ENCODE data around the gene CYP19A1.

CYP19A1 gene

DNA sequence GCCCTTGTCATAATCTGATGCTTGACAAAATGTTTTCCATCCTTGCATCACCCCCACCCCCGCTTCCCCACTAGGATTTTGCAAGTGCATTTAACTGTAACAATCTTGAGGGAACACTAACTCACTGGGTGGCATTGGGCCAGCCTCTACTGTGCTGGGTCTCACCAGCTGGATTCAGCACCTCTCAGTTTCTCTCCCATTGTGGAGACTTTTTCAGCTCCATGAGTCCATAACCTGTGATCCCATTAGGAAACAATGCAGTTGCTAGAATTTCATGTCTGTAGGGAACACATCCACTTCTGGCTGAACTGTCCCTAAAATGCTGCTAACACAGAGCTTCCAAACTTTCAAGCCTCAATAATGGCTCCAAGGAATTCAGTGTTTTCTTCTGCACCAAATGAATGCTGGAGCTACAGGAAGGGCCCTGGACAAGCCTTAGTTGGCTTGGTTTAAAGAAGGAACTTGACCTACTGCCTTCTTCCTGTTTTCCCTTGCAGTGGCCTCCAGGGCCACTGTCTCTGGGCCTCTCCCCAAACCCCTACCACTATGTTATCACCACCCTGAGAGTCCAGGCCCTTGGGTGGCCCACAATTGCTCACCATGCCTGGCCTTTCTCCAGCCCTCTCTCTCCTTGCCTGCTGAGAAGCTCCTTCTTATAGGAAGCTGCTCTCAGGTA is 15.6 kb downstream of the CYP19A1 start:
- DNase-seq = no peak

DNA sequence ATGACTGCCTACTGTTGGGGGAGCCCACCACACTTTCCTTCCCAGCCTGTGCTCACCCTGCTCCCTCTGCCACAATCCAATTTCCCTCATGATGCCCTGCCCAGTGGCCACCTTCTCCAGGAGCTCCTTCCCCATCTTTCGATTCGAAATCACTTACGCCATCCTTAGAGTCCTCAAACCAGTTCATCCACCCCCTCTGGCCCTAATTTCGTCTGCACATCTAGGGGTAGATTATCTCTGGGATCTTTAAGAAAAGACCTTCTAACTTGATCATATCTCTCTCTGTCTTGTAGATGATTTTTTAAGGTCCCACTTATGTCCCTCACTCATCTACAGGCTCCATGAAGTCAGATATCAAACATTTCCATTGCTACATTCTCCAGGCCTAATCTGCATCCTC is 17.1 kb downstream of the CYP19A1 start:
- DNase-seq = no peak

DNA sequence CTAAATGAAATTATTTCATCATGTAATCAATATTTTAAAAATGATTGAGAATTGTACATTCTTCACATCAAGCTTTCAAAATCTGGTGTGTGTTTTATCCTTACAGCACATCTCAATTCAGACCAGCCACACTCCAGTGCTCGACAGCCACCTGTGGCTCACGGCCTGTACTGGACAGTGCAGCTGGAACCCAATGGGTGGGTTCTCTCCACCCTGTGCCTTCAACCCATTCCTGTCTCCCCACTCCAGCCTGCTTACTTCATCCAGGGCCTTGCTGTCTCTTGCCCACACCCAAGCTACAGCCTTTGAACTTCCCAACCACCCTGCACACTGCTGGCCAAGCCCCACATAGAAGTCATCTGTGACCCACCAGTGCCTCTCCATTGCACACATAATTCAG is 17.6 kb downstream of the CYP19A1 start:
- no peak for DNase-seq

DNA sequence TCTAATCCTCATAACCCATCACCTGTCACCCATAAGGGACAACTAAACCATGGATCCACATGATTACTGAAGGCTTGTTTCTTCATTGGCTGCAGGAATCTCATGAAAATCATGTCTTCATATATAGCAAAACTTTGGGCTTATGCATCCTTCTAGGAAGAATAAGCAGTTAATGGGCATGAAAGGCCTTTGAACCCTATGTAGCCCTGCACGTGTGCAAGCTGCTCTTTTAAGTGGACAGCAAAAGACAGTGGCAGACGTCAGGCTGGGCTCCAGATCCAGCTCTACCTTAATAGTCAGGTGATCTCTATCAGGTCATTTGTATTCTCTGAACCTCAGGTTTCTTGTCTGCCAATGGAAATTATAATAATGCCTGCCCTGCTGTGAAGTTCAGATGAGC is 18.9 kb downstream of the CYP19A1 start:
- DNase-seq = no peak

DNA sequence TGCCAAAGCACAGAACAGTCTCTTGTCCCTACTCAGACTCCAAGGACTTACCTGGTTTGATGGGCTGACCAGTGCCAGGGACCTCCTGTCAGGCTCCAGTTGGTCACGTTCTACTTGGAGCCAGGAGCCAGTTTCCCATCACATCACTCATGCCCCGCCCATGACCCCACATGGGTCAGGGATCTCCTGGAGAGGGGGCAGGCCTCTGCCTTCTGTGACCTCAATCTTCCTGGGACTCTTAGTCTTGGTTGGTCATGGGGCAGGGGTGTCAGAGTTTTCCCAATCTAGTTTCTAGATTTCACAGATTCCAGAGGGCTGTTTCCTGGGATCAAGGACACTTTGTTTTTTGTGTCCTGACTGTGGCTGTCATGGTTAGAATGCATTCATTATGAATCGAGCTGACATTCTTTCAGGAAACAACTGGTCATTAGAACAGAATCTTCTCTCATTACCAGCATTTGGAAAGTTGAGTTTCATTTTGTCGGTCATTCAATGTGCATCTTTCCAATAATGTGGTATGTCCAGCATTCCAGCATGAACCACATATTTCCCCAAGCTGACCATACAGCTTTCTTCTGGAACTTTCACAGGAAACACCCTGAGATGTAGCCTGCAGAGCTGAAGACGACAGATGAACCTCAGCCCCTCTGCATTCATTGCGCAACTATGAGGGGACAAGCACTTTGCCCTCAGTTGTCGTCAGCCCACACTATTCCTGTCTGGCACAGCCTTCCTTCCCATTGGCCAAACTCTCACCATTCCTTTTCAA is 19.8 kb downstream of the CYP19A1 start:
- DNase-seq = no peak

DNA sequence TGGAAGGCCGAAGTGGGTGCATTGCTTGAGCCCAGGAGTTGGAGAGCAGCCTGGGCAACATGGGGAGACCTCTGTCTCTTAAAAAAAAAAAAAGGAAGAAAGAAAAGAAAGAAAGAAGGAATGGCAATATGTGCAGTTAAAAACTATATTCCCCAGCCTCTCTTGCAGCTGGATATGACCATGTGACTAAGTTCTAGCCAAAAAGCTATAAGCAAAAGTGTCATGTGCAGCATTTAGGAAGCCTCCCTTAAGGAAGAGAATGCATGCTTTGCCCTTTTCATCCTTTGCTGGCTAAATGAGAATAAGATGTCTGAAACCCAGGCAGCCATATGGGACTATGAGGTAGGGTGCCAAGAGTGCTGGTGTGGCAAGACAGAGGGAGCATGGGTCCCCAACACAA is 21.8 kb downstream of the CYP19A1 start:
- DNase-seq = no peak

DNA sequence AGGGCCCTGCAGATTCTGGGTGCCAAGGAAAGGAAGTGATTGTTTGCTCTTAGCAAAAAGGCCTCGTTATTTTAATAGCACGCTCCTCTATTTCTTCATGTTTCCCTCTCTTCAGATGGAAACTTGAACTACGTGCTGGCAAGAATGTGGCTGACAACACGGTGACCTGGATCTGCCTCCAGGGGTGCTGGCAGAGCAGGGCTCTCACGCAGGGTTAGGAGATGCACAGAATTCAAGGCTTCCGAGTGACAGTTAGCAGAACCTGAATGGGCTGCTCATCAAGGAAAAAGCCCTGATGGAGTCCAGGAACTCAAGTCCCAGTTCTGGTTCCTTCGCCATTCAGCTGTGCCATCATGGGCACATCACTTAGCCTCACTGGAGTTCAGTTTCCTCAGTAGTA is 22.7 kb downstream of the CYP19A1 start:
- DNase-seq = no peak

DNA sequence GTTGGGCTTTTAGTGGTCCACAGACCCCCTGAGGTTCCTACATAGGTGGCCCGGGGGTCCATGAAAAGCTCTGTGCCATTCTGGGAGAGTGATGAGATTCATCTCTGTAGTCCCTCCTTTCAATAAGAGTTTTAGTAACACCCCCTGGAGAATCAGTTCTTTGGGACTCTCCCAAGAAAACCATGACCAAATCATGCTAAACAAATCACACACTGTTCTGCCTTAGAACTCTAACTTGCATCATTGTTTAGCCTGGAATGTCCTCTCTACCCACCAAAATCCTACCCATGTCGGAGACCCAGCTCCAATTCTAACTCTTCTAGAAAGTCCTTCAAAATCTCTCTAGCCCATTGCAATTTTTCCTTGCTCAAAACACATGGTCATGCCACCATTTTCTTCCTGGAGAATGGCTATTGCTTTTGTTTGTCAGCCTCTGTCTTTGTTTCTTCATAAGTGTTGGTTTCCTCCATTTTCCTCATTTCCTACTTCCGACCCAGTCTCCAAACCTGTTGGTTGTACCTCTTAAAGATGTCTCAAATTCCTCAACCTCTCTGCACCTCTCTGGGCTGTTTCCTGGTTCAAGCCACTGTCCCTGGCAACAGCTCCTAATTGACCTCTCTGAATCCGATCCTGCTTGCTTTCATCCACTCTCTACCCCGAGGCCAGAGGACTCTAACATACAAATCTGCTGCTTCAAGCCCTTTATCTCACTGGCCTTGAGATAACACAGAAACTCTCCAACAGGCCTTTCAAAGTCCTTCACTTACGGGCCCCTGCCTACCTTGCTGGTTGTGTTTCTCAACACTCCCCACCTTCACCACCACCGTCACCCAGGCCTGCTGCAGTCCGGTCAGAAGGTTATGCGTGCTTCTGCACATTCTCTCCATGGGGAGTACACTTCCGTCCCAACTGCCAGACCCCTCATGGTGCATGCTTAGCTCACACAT is 23.7 kb downstream of the CYP19A1 start:
- DNase-seq = no peak

DNA sequence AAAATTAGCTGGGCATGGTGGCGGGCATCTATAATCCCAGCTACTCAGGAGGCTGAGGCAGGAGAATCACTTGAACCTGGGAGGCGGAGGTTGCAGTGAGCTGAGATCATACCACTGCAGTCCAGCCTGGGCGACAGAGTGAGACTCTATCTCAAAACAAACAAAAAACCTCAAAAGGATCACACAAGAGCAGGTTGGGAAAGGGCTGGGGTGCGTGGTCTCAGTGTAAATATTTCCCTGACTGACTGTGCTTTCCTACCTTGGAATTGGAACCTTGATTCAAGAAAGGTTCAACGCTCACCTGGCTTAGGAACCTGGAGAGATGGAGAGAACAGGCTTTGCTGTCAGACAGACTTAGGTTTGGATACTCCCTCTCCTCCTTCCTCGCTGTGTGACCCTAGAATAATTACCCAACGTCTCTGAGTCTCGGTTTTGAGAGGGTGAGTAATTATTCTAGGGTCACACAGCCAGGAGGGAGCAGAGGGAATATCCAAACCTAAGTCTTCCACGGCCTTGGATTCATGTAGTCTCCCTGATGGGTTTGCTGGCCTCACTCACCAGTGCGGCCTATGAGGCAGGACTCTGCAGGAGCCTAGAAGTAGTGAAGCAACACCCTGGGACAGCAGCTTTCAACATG is 24.6 kb downstream of the CYP19A1 start:
- DNase-seq = no peak

DNA sequence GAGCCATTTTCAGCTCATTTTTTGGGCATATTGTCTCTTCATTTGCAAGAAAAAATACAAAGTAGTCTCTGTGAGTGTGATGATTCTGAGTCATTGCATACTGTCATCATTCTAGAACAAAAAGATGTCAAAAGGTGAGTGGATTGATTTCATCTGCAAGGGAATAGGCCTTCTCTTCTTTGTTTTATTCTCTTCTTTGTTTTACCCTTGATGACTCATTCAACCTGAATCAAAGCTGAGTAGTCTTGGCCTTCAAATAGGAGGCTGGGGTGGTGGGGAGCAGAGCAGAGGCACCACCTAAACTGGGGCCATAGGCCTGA is 25.4 kb downstream of the CYP19A1 start:
- DNase-seq = no peak

DNA sequence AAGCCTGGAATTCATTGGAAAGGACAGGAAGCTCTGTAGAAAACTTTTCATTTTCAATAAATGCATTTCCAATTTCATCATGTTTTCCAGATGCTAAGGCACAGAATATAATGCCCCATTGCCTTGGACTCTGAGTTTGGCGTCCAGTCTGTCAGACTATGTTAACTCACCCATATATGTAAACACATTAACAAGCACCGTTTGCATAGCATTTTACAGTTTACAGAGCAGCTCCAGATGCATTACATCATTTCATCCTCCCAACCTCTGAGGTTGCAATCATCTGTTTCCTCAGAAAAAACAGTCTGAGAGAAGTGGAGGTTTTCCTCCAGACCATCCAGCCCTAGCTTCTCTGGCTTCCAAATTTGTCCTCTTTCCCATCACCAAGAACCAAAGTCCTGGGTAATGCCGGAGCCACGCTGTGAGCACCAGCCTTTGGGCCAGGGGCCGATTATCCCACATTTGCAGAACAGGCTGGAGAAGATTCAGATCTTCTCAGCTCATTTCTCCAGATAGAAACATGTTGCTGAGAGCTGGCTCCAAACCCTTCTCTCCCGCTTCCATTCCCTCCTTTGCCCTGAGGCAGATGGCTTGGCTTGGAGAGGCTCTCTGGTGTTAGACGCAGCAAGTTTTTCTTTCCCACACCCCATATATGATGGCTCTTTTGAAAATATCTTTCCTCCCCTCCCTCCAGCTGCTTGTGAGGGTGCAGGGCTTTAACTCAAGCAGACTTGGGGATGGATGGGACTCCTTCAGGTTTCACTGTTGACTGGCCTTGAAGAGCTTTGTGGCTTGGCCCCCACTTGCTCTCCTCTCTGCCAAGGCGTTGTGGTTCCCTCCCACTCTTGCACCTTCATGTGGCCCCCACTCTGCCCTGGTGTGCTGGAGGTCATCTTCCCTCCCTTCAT is 26.0 kb downstream of the CYP19A1 start:
- no peak for DNase-seq

DNA sequence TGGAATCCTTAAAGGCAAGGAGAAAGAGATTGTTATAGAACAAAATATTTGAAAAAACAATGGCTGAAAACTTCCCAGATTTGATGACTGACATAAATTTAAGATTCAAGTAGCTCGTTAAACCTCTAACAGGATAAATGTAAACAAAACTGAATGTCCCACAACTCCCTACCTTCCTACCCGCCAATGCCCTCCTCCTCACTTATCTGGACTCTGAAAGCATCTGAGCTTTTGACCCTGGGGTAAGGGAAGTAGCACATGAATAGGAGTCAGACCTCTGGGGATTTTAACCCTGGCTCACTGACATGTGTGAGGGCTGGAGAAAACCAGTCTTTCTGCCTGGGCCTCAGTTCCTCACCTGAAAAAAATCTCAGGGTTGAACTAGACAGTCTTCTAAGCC is 26.9 kb downstream of the CYP19A1 start:
- DNase-seq = no peak

DNA sequence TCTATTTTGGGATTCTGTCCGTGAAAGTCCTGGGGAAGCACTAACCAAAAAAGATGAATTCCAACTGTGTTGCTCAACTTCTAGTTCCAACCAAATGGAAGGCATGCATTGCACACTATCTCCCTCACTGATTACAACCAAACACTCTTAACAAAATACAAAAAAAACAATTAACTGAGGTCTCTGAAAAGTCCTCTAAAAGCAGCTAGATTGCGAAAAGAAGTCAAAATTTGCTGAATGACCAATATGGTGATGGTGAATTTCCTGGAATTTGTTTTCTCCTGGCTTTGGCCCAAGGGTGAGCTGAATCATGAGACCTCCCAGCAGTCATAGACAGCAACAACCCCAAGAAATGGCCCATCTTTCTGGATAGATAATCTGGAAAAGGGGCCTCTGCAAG is 28.3 kb downstream of the CYP19A1 start:
- no peak for DNase-seq

DNA sequence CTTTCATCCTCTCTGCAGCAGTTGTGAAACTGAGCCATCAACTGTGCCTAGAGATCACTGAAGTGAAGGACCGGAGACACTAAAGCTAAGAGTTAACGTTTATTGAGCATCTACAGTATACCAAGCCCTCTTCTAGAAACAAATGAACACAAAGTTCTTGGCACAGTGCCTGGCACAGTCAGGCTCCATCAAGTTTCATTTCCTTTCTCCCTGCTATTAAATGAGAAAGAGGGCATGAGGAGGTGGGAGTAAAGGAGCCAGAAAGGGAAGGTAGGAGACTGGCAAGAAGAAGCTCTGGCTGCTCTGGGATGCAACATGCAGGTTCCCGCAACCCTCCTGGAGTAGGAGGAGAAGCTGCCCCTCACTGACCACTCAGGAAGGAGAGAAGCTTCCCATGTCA is 30.6 kb downstream of the CYP19A1 start:
- DNase-seq = no peak

DNA sequence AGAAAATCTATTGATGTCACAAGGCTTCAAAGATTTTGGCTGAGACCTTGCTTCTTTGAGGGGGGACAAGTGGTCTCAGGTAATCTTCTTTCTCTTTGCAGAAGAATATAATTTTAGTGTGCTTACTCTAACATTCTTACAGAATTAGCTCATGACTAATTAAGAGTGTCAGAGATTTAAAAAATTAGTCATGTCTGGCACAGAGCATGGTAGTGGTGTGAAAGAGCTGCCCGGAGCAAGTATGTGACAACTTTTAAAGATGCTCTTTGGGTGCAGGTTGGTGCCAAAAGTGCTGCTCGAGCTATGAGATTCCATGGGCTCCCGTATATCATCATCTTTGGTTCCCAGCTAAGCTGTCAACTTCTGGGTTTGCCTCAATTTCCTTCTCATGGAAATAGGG is 31.1 kb downstream of the CYP19A1 start:
- DNase-seq = no peak

DNA sequence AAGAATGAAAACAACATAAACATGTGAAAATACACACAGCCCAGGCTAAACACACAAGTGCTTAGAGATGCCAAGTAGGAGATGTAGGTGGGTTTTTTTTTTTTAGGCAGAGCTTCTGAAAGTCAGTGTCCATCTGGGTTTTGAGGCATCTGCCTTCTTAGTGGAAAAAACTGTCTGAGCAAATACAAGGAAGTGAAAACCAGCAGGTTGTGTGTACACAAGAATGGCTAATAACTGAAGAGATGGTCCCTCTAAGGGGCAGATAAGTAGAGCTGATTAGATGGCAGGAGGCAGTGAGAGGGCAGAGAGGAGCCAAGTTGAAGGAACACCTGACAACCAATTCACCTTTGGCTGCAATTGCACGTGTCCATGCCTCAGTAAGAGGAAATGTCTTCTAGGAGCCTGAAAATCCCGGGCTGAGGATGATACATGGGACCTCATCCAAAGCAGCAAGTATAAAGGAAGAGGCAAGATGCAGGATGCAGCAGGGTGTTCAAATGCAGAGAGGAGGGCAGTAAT is 34.9 kb downstream of the CYP19A1 start:
- DNase-seq = no peak

DNA sequence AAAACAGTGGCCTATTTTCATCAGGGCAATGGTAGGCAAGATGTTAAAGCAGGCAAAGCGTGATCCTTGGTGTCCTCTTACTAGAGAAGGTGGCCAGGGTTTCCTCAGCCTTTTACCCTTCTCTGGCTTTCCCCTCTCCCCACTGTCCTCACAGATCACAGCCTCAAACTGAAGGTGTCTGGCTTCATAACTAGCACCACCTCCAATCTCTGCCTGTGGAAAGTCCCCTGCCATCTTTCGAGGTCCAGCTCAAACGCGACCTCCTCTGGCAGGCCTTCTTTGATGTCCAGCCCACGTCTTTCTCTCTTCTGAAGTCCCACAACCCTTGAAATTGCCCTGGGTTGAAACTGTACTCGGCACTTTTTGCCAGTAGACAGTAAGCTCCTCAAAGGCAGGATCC is 35.9 kb downstream of the CYP19A1 start:
- no peak for DNase-seq

DNA sequence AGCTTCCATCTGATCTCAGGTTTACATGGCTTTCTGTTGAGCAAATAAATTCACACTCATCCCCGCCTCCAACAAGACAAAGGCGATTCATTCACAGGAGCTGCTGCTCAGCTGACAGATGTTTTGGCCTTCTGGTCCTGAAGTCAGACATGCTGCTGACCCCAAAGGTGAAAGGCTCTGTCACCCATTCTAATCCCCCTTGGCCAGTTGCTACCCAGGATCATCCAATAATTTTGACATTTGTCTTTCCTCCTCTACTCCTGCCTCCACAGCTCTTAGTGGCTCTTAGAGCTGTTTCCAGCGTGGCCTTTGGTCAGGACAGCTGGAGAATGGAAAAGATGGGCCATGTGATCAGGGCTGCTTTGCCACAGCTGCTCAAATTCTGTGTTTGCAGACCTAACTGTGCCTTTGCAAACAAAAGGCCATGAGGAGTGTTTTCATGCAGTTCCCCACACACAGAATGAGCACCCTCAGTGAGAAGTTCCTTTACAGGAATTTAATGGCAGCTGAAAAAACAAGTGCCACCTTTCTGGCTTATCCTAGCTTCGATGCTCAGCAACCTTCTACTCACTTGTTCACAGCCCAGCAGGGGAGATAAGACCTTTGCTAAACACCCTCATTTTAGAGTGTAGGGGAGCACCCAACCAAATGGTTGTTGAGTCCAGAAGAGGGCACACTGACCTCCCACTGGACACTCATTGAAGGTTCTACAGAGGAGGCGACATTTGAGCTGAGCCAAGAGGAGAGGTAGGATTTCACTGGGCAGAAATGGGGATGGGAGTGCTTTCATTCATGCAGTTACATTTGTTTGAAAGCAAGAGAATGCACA is 39.0 kb downstream of the CYP19A1 start:
- DNase-seq = peak; percentile 42

DNA sequence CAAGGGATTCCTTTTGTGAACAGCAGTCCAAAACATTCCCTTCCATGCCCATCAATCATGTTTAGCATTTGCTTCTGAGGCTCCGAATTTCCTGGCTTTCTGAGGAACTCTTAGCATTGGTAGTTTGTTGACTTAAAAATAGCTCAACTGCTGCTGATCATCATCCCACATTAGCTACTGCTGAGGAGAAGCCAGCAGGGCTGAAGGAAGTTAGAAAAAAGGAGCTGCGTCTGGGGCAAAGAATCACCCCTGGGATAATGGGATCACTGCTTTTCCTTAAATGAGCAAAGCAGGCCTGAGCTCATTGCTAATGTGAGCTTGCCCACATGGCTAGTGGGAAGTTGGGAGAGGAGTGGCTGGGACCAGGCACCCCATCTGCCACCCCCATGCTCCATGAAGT is 39.8 kb downstream of the CYP19A1 start:
- no peak for DNase-seq

DNA sequence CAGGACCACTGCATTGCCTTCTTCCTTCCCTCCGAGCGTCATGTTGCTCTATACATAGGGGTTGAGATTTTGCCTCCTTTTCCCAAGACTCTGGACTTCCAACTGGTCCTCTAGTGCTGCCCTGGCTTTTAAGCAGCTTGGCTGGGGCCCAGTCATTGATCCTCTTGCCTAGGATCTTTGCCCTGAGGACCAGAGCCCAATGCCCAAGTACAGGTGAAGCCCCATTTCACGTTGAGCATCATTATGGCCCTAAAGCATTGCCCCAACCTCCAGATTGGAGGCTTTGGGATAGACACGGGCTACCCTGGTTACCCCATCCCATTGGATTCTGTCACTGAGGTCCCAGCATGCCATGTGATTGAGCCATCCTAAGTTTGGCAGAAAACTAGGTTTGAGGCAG is 47.7 kb downstream of the CYP19A1 start:
- no peak for DNase-seq

DNA sequence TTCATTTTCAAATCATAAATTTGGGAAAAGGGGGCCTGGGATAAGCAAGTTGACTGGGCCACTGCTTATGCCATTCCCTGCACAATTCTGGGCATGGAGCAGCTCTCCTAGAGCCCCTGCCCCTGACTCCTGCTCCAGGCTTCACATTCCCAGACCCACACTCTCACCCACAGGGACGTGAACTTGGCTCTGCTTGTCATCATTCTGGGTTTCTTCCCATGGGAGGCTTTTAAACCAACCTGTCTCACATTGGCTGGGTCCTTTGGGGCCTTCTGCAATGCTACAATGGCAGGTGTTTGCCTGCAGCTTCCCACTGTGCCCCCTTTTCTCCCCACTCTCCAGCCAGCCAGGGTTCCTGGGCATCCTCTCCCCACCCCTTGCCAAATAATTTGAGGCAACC is 49.1 kb downstream of the CYP19A1 start:
- DNase-seq = no peak
